NB4 (cell line): ENCODE data around the gene NR6A1.

Source experiments
- CTCF ChIP-seq: IDR thresholded peaks from one replicate; pipeline ENCODE4 v1.5.1; 2012; ENCODE audit warnings: low read depth, low read length
- MAX ChIP-seq: IDR thresholded peaks from 2 replicates; pipeline ENCODE4 v1.6.1; 2011; ENCODE audit warnings: low read depth, low read length
- POLR2A ChIP-seq: IDR thresholded peaks from 2 replicates; pipeline ENCODE4 v1.6.1; 2011; ENCODE audit warnings: mild to moderate bottlenecking; ENCODE audit not compliant: insufficient read length; ENCODE audit errors: extremely low read depth

- TF ChIP-seq CTCF (no peak), MAX (no peak), POLR2A (no peak)
These were observed 38.8 kb upstream of the NR6A1 start for GRCh38 chr9:124809741-124810500.
